Mesodermal cell (in vitro differentiated cells): ENCODE results near the gene CSF1.

Source experiments
- H3K27ac ChIP-seq: 2 replicates; pipeline ENCODE4 v1.7.0; 2013; ENCODE audit warnings: mild to moderate bottlenecking, low read depth, low read length, moderate library complexity; ENCODE audit not compliant: severe bottlenecking
- H3K36me3 ChIP-seq: 2 replicates; pipeline ENCODE4 v1.7.1; 2013; ENCODE audit warnings: mild to moderate bottlenecking, low read length, moderate library complexity; ENCODE audit not compliant: control insufficient read depth, insufficient read depth
- H3K4me1 ChIP-seq: one replicate; pipeline ENCODE4 v1.7.1; 2013; ENCODE audit warnings: mild to moderate bottlenecking, low read length; ENCODE audit not compliant: insufficient read depth, control insufficient read depth, poor library complexity, severe bottlenecking
- H3K4me3 ChIP-seq: 2 replicates; pipeline ENCODE4 v1.7.0; 2013; ENCODE audit warnings: low read length, control low read depth, mild to moderate bottlenecking; ENCODE audit not compliant: insufficient read depth, poor library complexity, severe bottlenecking; ENCODE audit errors: extremely low read depth
- H3K9me3 ChIP-seq: 2 replicates; pipeline ENCODE4 v1.7.1; 2013; ENCODE audit warnings: mild to moderate bottlenecking, low read length, moderate library complexity; ENCODE audit not compliant: control insufficient read depth
- WGBS, 2 experiments: methylation state at CpG; one replicate each; pipeline ENCODE4 v1.1.5; 2013; ENCODE audit warnings: missing lambda C conversion rate in 2 of 2; ENCODE audit not compliant: insufficient coverage in 2 of 2; 5-methylcytosine and 5-hydroxymethylcytosine counted together

The CSF1 gene

GRCh38 chr1:109923946-109924275 lies 13.3 kb downstream of the CSF1 start:
- no peak overlapping the region for H3K27ac ChIP-seq
- H3K36me3 ChIP-seq: peaks cover 95% of the 10 kb centered on the region
- no peak overlapping the region for H3K4me3 ChIP-seq
- H3K4me1 ChIP-seq: peaks cover 14% of the 10 kb centered on the region
- no peaks in the 10 kb centered on the region for H3K9me3 ChIP-seq
- WGBS, 2 experiments: 90 to 97% methylated on average over 8 to 12 of the region's 12 CpGs

DNA sequence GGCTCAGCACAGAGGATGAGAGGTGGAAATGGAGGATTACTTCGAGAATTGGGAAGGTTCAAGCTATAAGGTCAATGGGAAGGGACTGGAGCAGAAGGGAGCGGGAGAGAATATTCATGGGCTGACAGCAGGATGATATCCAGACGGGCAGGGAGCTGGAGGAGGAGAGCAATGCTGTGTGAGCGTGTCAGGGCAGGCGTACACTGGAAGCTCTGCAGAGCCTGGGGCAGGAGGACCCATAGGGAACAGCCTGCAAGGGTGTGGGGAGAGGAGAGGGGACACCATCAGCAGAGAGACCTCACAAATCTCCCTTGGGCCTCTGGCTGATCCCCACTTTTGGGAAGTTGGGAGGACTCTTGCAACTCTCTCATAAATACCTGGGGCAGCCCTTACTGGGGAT lies 13.7 kb downstream of the CSF1 start:
- H3K36me3 ChIP-seq: peaks cover 95% of the 10 kb centered on the region

GRCh38 chr1:109925159-109925990 lies 14.7 kb downstream of the CSF1 start:
- Histone ChIP-seq H3K9me3 (no peaks in the 10 kb centered on the region), H3K4me3 (no peak overlapping the region), H3K4me1 (peaks cover 20% of the 10 kb centered on the region), H3K27ac (no peak overlapping the region), H3K36me3 (peaks cover 96% of the 10 kb centered on the region)
- WGBS, 2 experiments: 91 to 95% methylated on average over 7 to 8 of the region's 8 CpGs

More for the DNA sequence above, 13.7 kb downstream of the CSF1 start:
- H3K27ac ChIP-seq: no peak overlapping the region
- no peaks in the 10 kb centered on the region for H3K9me3 ChIP-seq
- H3K4me1 ChIP-seq: peaks cover 14% of the 10 kb centered on the region
- no peak overlapping the region for H3K4me3 ChIP-seq
- 93 to 96% methylated on average over 5 of the region's 5 CpGs for WGBS, 2 experiments

DNA sequence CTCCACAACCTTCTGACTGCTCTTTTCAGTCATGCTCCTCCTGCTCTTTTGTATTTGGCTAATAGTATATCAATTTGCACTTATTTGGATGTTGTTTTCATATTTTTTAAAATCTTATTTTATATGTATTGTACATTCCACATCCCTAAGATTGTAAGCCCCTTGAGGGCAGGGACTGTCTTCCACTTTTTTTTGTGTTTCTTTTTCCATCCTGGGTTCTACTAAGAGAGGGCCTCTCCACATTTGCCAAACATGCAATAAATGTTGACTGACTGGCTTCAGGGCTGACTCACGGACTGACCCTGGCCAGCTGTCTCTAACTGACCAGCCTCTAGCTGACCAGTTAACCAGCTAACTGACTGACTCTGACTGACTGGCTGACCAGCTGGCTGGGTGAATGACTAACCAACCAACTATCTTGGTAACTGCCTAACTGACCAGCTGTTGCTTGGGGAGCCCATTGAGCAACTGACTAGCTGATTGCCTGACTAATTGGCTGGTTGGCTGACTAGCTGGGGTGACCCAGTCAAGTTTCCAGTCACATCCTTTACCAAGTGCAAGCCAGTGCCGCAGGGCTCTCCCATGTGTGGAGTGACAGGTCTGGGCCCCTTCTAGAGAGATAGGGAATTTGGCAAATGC lies 16.1 kb downstream of the CSF1 start:
- H3K9me3 ChIP-seq: no peaks in the 10 kb centered on the region
- peaks cover 27% of the 10 kb centered on the region for H3K4me1 ChIP-seq
- H3K4me3 ChIP-seq: no peak overlapping the region
- peaks cover 82% of the 10 kb centered on the region for H3K36me3 ChIP-seq
- 93 to 100% methylated on average over 2 of the region's 2 CpGs for WGBS, 2 experiments
- no peak overlapping the region for H3K27ac ChIP-seq

DNA sequence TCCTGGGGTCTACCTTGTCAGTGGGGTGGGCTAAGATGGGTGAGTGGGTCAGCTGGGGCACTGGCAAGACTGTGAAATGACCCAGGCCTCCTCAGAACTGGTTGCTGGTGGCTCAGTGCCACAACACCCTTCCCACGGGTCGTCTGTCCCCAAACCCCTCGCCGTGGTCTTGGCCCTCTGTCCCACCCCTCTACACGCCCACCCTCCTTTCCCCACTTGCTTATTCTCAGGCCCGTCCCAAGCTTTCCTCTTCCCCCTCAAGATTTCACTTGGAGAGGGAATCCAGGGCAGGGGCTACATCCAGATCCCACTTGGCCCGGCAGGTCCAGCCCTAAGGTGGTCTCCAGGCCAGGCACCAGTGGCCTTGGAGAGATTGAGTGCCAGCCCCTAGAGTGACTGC lies 16.7 kb downstream of the CSF1 start:
- no peaks in the 10 kb centered on the region for H3K9me3 ChIP-seq
- no peak overlapping the region for H3K27ac ChIP-seq
- peaks cover 27% of the 10 kb centered on the region for H3K4me1 ChIP-seq
- no peak overlapping the region for H3K4me3 ChIP-seq
- WGBS, 2 experiments: 96 to 98% methylated on average over 4 to 6 of the region's 7 CpGs
- H3K36me3 ChIP-seq: peaks cover 77% of the 10 kb centered on the region

- no peak overlapping the region for H3K4me3 ChIP-seq
- H3K36me3 ChIP-seq: peaks cover 71% of the 10 kb centered on the region
- WGBS, 2 experiments: 92 to 98% methylated on average over 6 of the region's 6 CpGs
- no peaks in the 10 kb centered on the region for H3K9me3 ChIP-seq
- peaks cover 27% of the 10 kb centered on the region for H3K4me1 ChIP-seq
- H3K27ac ChIP-seq: peak overlapping the region; percentile 69
Measured at GRCh38 chr1:109927911-109928321, 17.3 kb downstream of the CSF1 start.

GRCh38 chr1:109928591-109929111 lies 18.0 kb downstream of the CSF1 start:
- peaks cover 27% of the 10 kb centered on the region for H3K4me1 ChIP-seq
- no peaks in the 10 kb centered on the region for H3K9me3 ChIP-seq
- H3K4me3 ChIP-seq: no peak overlapping the region
- H3K36me3 ChIP-seq: peaks cover 64% of the 10 kb centered on the region
- H3K27ac ChIP-seq: peak overlapping the region; percentile 69
- 82% methylated on average over 5 to 6 of the region's 8 CpGs for WGBS, 2 experiments

DNA sequence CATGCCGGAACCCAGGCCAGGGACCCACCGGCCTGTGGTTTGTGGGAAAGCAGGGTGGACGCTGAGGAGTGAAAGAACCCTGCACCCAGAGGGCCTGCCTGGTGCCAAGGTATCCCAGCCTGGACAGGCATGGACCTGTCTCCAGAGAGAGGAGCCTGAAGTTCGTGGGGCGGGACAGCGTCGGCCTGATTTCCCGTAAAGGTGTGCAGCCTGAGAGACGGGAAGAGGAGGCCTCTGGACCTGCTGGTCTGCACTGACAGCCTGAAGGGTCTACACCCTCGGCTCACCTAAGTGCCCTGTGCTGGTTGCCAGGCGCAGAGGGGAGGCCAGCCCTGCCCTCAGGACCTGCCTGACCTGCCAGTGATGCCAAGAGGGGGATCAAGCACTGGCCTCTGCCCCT lies 18.5 kb downstream of the CSF1 start:
- H3K36me3 ChIP-seq: peaks cover 58% of the 10 kb centered on the region
- H3K4me3 ChIP-seq: no peak overlapping the region
- peak overlapping the region; percentile 23 for H3K27ac ChIP-seq
- H3K9me3 ChIP-seq: no peaks in the 10 kb centered on the region
- peaks cover 31% of the 10 kb centered on the region for H3K4me1 ChIP-seq
- 95 to 96% methylated on average over 8 to 9 of the region's 11 CpGs for WGBS, 2 experiments

GRCh38 chr1:109929588-109930251 lies 19.1 kb downstream of the CSF1 start:
- H3K4me1 ChIP-seq: peaks cover 31% of the 10 kb centered on the region
- H3K27ac ChIP-seq: peak overlapping the region; percentile 79
- H3K4me3 ChIP-seq: no peak overlapping the region
- no peaks in the 10 kb centered on the region for H3K9me3 ChIP-seq
- 85 to 96% methylated on average over 7 to 9 of the region's 11 CpGs for WGBS, 2 experiments
- peaks cover 53% of the 10 kb centered on the region for H3K36me3 ChIP-seq

- no peaks in the 10 kb centered on the region for H3K9me3 ChIP-seq
- WGBS, 2 experiments: 88 to 93% methylated on average over 5 to 6 of the region's 9 CpGs
- peak overlapping the region; percentile 79 for H3K27ac ChIP-seq
- peaks cover 46% of the 10 kb centered on the region for H3K36me3 ChIP-seq
- H3K4me1 ChIP-seq: peaks cover 31% of the 10 kb centered on the region
- no peak overlapping the region for H3K4me3 ChIP-seq
Measured at GRCh38 chr1:109930252-109930993, 19.8 kb downstream of the CSF1 start.
